HepG2 (cell line): ENCODE data around the gene LTB4R2. TPM values are rescaled to one million over a fixed set of nuclear protein-coding genes. Genes with fewer than 3 reads are reported as not detected.

Experiments
- ATM ChIP-seq: fragments of 450-650 bp; IDR thresholded peaks from 2 replicates; pipeline ENCODE4 v1.7.1; 2017; ENCODE audit warnings: mild to moderate bottlenecking, borderline replicate concordance
- BCL6 ChIP-seq: IDR thresholded peaks from 2 replicates; pipeline ENCODE4 v1.6.1; 2016; ENCODE audit warnings: missing genetic modification reagents, missing compliant biosample characterization
- HNRNPLL ChIP-seq: fragments of 200-400 bp; formaldehyde crosslinking; IDR thresholded peaks from 2 replicates; pipeline ENCODE4 v1.6.1; 2017; ENCODE audit warnings: mild to moderate bottlenecking, low read depth, low read length; ENCODE audit not compliant: poor library complexity, severe bottlenecking
- JUND ChIP-seq: sonication (generic); formaldehyde crosslinking; IDR thresholded peaks from 2 replicates; pipeline ENCODE4 v1.8.0; 2022; ENCODE audit warnings: mild to moderate bottlenecking, missing genetic modification reagents
- MTF2 ChIP-seq: sonication (generic); formaldehyde crosslinking; IDR thresholded peaks from 2 replicates; pipeline ENCODE4 v1.5.0; 2020; ENCODE audit warnings: missing genetic modification reagents, borderline replicate concordance
- NFYB ChIP-seq: sonication (generic); formaldehyde crosslinking; IDR thresholded peaks from 2 replicates; pipeline ENCODE4 v1.4.0; 2020; ENCODE audit warnings: missing genetic modification reagents
- ONECUT2 ChIP-seq: sonication (generic); formaldehyde crosslinking; IDR thresholded peaks from 2 replicates; pipeline ENCODE4 v1.4.0; 2020; ENCODE audit warnings: missing genetic modification reagents
- PAF1 ChIP-seq: IDR thresholded peaks from 2 replicates; pipeline ENCODE4 v1.6.1; 2016; ENCODE audit warnings: missing genetic modification reagents, missing compliant biosample characterization
- ZBTB40 ChIP-seq, 2 experiments: fragments of 450-650 bp in 1 of 2; sonication (generic) in 1 of 2; formaldehyde crosslinking in 1 of 2; IDR thresholded peaks; 2 replicates each; pipeline versions ENCODE4 v1.6.1 to v1.8.0; 2016 to 2022; ENCODE audit warnings: antibody characterized with exemption in 1 of 2, mild to moderate bottlenecking in 1 of 2, missing genetic modification reagents in 1 of 2
- ZBTB44 ChIP-seq: sonication (generic); formaldehyde crosslinking; IDR thresholded peaks from 2 replicates; pipeline ENCODE4 v1.4.0; 2020; ENCODE audit warnings: missing genetic modification reagents
- ZNF275 ChIP-seq: sonication (generic); formaldehyde crosslinking; IDR thresholded peaks from 2 replicates; pipeline ENCODE4 v1.8.0; 2022; ENCODE audit warnings: missing genetic modification reagents, mild to moderate bottlenecking, inconsistent platforms, borderline replicate concordance
- ZNF30 ChIP-seq: sonication (generic); formaldehyde crosslinking; IDR thresholded peaks from 2 replicates; pipeline ENCODE4 v1.5.0; 2020; ENCODE audit warnings: mild to moderate bottlenecking, missing genetic modification reagents
- ZNF503 ChIP-seq: sonication (generic); formaldehyde crosslinking; IDR thresholded peaks from 2 replicates; pipeline ENCODE4 v1.4.0; 2020; ENCODE audit warnings: missing genetic modification reagents
- ZNF772 ChIP-seq: sonication (generic); formaldehyde crosslinking; IDR thresholded peaks from 2 replicates; pipeline ENCODE4 v1.5.0; 2020; ENCODE audit warnings: mild to moderate bottlenecking, missing genetic modification reagents
- ZNF839 ChIP-seq: sonication (generic); formaldehyde crosslinking; IDR thresholded peaks from 2 replicates; pipeline ENCODE4 v1.4.0; 2020; ENCODE audit warnings: missing genetic modification reagents, mild to moderate bottlenecking, borderline replicate concordance
- polyA plus RNA-seq, 8 experiments: library from polyadenylated mRNA; depleted of rRNA in 3 of 8; stranded (reverse) in 7 of 8; unstranded in 1 of 8; fragments of >200 nt; fragmentation: Illumina TruSeq in 4 of 8; extraction: Trizol in 4 of 8; gene quantifications; 2 replicates each; pipeline versions ENCODE4 v1.2.1 to v1.2.3, GENCODE V29; 2011 to 2016; ENCODE audit warnings: low read depth in 4 of 8, missing spikeins in 1 of 8, mixed read lengths in 1 of 8; ENCODE audit not compliant: insufficient read depth in 1 of 8
- total RNA-seq, 5 experiments: library from RNA; depleted of rRNA; stranded (reverse); fragments of >200 nt; fragmentation: Illumina TruSeq; extraction: Trizol; gene quantifications; 2 replicates each; pipeline ENCODE4 v1.2.3, GENCODE V29; 2016; ENCODE audit warnings: low read depth in 1 of 5

LTB4R2 gene
- total and polyA plus RNA-seq, 2 of the 13 experiments (the other 11 are each of a cell fraction or from before 2014, with no cell fraction given) = 3.9 to 6.9 TPM

GRCh38 chr14:24271134-24271833, 38.7 kb upstream of the LTB4R2 start, which contains the start of gene RABGGTA (continued):
- TF ChIP-seq ZNF275 (CRISPR knock-in tag) (peak; percentile 100), NFYB (CRISPR knock-in tag) (peak; percentile 53), ZNF839 (peak; percentile 99; the same call in 1 of the 2 replicates), HNRNPLL (peak; percentile 96), ZNF30 (peak; percentile 75; the same call in 1 of the 2 replicates), ZNF772 (CRISPR knock-in tag) (peak; percentile 98), ZBTB40 (IDR thresholded peaks at IDR 0.05) (no peak), ZBTB40 (CRISPR knock-in tag; IDR thresholded peaks at IDR 0.05) (peak; percentile 94), ATM (no peak), ZBTB44 (CRISPR knock-in tag) (peak; percentile 87), MTF2 (CRISPR knock-in tag) (peak; percentile 91), BCL6 (peak; percentile 86), JUND (CRISPR knock-in tag) (peak; percentile 85), PAF1 (CRISPR knock-in tag) (peak; percentile 33; the same call in 1 of the 2 replicates), ZNF503 (CRISPR knock-in tag) (peak; percentile 99), ONECUT2 (CRISPR knock-in tag) (peak; percentile 75)
